ENCODE measurements around the gene SLC13A3.

The SLC13A3 gene

GRCh38 chr20:46651091-46651962 is at the start of gene SLC13A3:
SLC13A3 (minus strand) TSS chr20:46651459; CDS start chr20:46651421, 38 bp downstream.
- H3K27ac ChIP-seq: no peak within 1 kb of the TSS
- TF ChIP-seq ZFX (IDR thresholded peaks at IDR 0.05) (no peak), CTCF (conservative IDR thresholded peaks at IDR 0.05) (no peak)

GRCh38 chr20:46701057-46701456 is 49.8 kb upstream of the SLC13A3 start:
- TF ChIP-seq ZFX (IDR thresholded peaks at IDR 0.05) (no peak), CTCF (conservative IDR thresholded peaks at IDR 0.05) (no peak)
- no peak overlapping the region for H3K27ac ChIP-seq

- no peak overlapping the region for H3K27ac ChIP-seq
- TF ChIP-seq CTCF (conservative IDR thresholded peaks at IDR 0.05): no peak
- TF ChIP-seq ZFX (IDR thresholded peaks at IDR 0.05): no peak
These were observed 49.2 kb upstream of the SLC13A3 start for GRCh38 chr20:46700481-46700880.

GRCh38 chr20:46699651-46700359 is 48.5 kb upstream of the SLC13A3 start:
- no peak for TF ChIP-seq ZFX (IDR thresholded peaks at IDR 0.05)
- TF ChIP-seq CTCF (conservative IDR thresholded peaks at IDR 0.05): peak; percentile 87

GRCh38 chr20:46698788-46699187 is 47.5 kb upstream of the SLC13A3 start:
- no peak for TF ChIP-seq ZFX (IDR thresholded peaks at IDR 0.05)
- TF ChIP-seq CTCF (conservative IDR thresholded peaks at IDR 0.05): no peak

More at GRCh38 chr20:46699651-46700359, 48.5 kb upstream of the SLC13A3 start:
- no peak overlapping the region for H3K27ac ChIP-seq

GRCh38 chr20:46696791-46697279 is 45.6 kb upstream of the SLC13A3 start:
- H3K27ac ChIP-seq: no peak overlapping the region; the same call in 1 of the 2 replicates
- TF ChIP-seq CTCF (conservative IDR thresholded peaks at IDR 0.05): no peak

More at GRCh38 chr20:46698788-46699187, 47.5 kb upstream of the SLC13A3 start:
- H3K27ac ChIP-seq: no peak overlapping the region

- no peak overlapping the region for H3K27ac ChIP-seq
- TF ChIP-seq CTCF (conservative IDR thresholded peaks at IDR 0.05) (no peak), ZFX (IDR thresholded peaks at IDR 0.05) (no peak)
These were observed 44.6 kb upstream of the SLC13A3 start for GRCh38 chr20:46695892-46696291.

Measured in C4-2B (cell line).